GM23248 (cell line): Measurements from ENCODE around the gene H3-3A. TPM values are rescaled to one million over a fixed set of nuclear protein-coding genes. Genes with fewer than 3 reads are reported as not detected.
"Not testable (repeated sequence)": the region's sequence is repeated elsewhere in the genome, so short reads cannot be mapped to it uniquely, and the experiment has no call there.

Experiments used
- DNase-seq: peaks from one replicate; pipeline ENCODE4 v3.0.0-alpha.2; 2015
- H2AFZ ChIP-seq: fragments of 200-600 bp; sonication (generic); 2 replicates; pipeline ENCODE4 v1.6.1; 2016; ENCODE audit warnings: antibody characterized with exemption
- H3F3A ChIP-seq: fragments of 200-600 bp; sonication (generic); 2 replicates; pipeline ENCODE4 v1.6.1; 2016; ENCODE audit warnings: mild to moderate bottlenecking, antibody characterized with exemption, mixed run types; ENCODE audit not compliant: insufficient read depth
- H3K27ac ChIP-seq: fragments of 200-600 bp; sonication (generic); 2 replicates; pipeline ENCODE4 v1.5.1; 2016; ENCODE audit warnings: mild to moderate bottlenecking
- H3K27me3 ChIP-seq: fragments of 200-600 bp; sonication (generic); replicated peaks from 2 replicates; pipeline ENCODE4 v1.6.1; 2016; ENCODE audit warnings: mild to moderate bottlenecking; ENCODE audit not compliant: insufficient read depth
- H3K36me3 ChIP-seq: fragments of 200-600 bp; sonication (generic); 2 replicates; pipeline ENCODE4 v1.6.1; 2016; ENCODE audit warnings: low read depth, mild to moderate bottlenecking
- H3K4me1 ChIP-seq: fragments of 200-600 bp; sonication (generic); 2 replicates; pipeline ENCODE4 v1.6.1; 2016; ENCODE audit warnings: mild to moderate bottlenecking; ENCODE audit not compliant: insufficient read depth
- H3K4me2 ChIP-seq: fragments of 200-600 bp; sonication (generic); one replicate; pipeline ENCODE4 v1.6.1; 2016; ENCODE audit warnings: mild to moderate bottlenecking; ENCODE audit not compliant: unreplicated experiment
- H3K4me3 ChIP-seq: fragments of 200-600 bp; sonication (generic); 2 replicates; pipeline ENCODE4 v1.5.1; 2016; ENCODE audit warnings: mild to moderate bottlenecking
- H3K79me2 ChIP-seq: fragments of 200-600 bp; sonication (generic); 2 replicates; pipeline ENCODE4 v1.6.1; 2016; ENCODE audit warnings: mild to moderate bottlenecking; ENCODE audit not compliant: insufficient read depth
- H3K9ac ChIP-seq: fragments of 200-600 bp; sonication (generic); 2 replicates; pipeline ENCODE4 v1.6.1; 2016; ENCODE audit warnings: mild to moderate bottlenecking
- H3K9me2 ChIP-seq: fragments of 200-600 bp; sonication (generic); 2 replicates; pipeline ENCODE4 v1.6.1; 2016; ENCODE audit warnings: mixed run types, mild to moderate bottlenecking, moderate library complexity; ENCODE audit not compliant: insufficient read depth
- H3K9me3 ChIP-seq: fragments of 200-600 bp; sonication (generic); one replicate; pipeline ENCODE4 v1.6.1; 2017; ENCODE audit warnings: low read depth
- H4K20me1 ChIP-seq: fragments of 200-600 bp; sonication (generic); 2 replicates; pipeline ENCODE4 v1.6.0; 2016; ENCODE audit not compliant: insufficient read depth
- EZH2 ChIP-seq: fragments of 200-600 bp; sonication (generic); IDR thresholded peaks from 2 replicates; pipeline ENCODE4 v1.6.1; 2018; ENCODE audit warnings: antibody characterized with exemption, mild to moderate bottlenecking; ENCODE audit not compliant: insufficient read depth, poor library complexity, severe bottlenecking
- EZH2phosphoT487 ChIP-seq: fragments of 200-600 bp; sonication (generic); IDR thresholded peaks from 2 replicates; pipeline ENCODE4 v1.6.1; 2018; ENCODE audit warnings: antibody characterized with exemption, moderate library complexity, mild to moderate bottlenecking, low read depth; ENCODE audit not compliant: insufficient read depth
- WGBS, 2 experiments: methylation state at CpG; one replicate each; pipeline ENCODE4 v1.1.6; 2015 to 2017; ENCODE audit warnings: low lambda C conversion rate in 2 of 2, low coverage in 1 of 2; ENCODE audit errors: missing lambda C conversion rate in 2 of 2; 5-methylcytosine and 5-hydroxymethylcytosine counted together
- in situ Hi-C: fragments of 300-500 bp; cut with MboI; formaldehyde crosslinking; loops from 2 replicates; pipeline ENCODE4 v1.15.0; 2020
- polyA plus RNA-seq: library from polyadenylated mRNA; unstranded; fragments of >200 nt; fragmentation: Nextera tagmentation; extraction: Ambion mirVana; gene quantifications from 2 replicates; pipeline ENCODE4 v1.2.1, GENCODE V29; 2016
- total RNA-seq: library from RNA; depleted of rRNA; stranded (reverse); fragments of >200 nt; shearing (Covaris generic); gene quantifications from 2 replicates; pipeline ENCODE4 v1.2.3, GENCODE V29; 2014

The H3-3A gene
- total and polyA plus RNA-seq, 2 experiments from 2014 or later: 212 to 264 TPM

- TF ChIP-seq EZH2phosphoT487 (no peak), EZH2 (no peak)
- H3K9ac ChIP-seq: no peak overlapping the region
- no peak overlapping the region for H2AFZ ChIP-seq
- in situ Hi-C loops: no loop called here
- no peak overlapping the region for H3K27ac ChIP-seq
- H3K79me2 ChIP-seq: no peaks in the 10 kb centered on the region
- H3K4me2 ChIP-seq: no peak overlapping the region
- no peaks in the 10 kb centered on the region for H3K36me3 ChIP-seq
- no peaks in the 10 kb centered on the region for H3K27me3 ChIP-seq
- no peak overlapping the region for H3K4me3 ChIP-seq
- DNase-seq: no peak
- H4K20me1 ChIP-seq: no peaks in the 10 kb centered on the region
- no peaks in the 10 kb centered on the region for H3K9me2 ChIP-seq
- 81 to 88% methylated on average over 5 of the region's 5 CpGs for WGBS, 2 experiments
- H3F3A ChIP-seq: no peaks in the 10 kb centered on the region
- H3K9me3 ChIP-seq: no peaks in the 10 kb centered on the region
- peaks cover 3% of the 10 kb centered on the region; the same call in 1 of the 2 replicates for H3K4me1 ChIP-seq
Measured at GRCh38 chr1:226085675-226086285, 23.3 kb downstream of the H3-3A start.

- DNase-seq: no peak
- Histone ChIP-seq H2AFZ (no peak overlapping the region), H3K4me3 (no peak overlapping the region), H3K4me2 (no peak overlapping the region), H3K9me2 (no peaks in the 10 kb centered on the region), H3K36me3 (no peaks in the 10 kb centered on the region), H3K79me2 (no peaks in the 10 kb centered on the region), H4K20me1 (no peaks in the 10 kb centered on the region), H3K4me1 (peaks cover 3% of the 10 kb centered on the region; the same call in 1 of the 2 replicates), H3K9me3 (no peaks in the 10 kb centered on the region), H3K27me3 (no peaks in the 10 kb centered on the region), H3F3A (no peaks in the 10 kb centered on the region), H3K9ac (no peak overlapping the region), H3K27ac (no peak overlapping the region)
- TF ChIP-seq EZH2phosphoT487: no peak
- no peak for TF ChIP-seq EZH2
- in situ Hi-C loops: no loop called here
- 93 to 95% methylated on average over 17 of the region's 17 CpGs for WGBS, 2 experiments
Measured at GRCh38 chr1:226086776-226087175, 24.3 kb downstream of the H3-3A start.

- no peaks in the 10 kb centered on the region for H3K9me2 ChIP-seq
- H3K4me3 ChIP-seq: no peak overlapping the region
- DNase-seq: no peak
- no peak overlapping the region for H3K9ac ChIP-seq
- TF ChIP-seq EZH2phosphoT487 (no peak), EZH2 (no peak)
- no peaks in the 10 kb centered on the region for H3F3A ChIP-seq
- no peak overlapping the region for H3K27ac ChIP-seq
- no peaks in the 10 kb centered on the region for H3K36me3 ChIP-seq
- no peaks in the 10 kb centered on the region for H3K27me3 ChIP-seq
- no peak overlapping the region for H3K4me2 ChIP-seq
- in situ Hi-C loops: no loop called here
- no peak overlapping the region for H2AFZ ChIP-seq
- no peaks in the 10 kb centered on the region for H3K79me2 ChIP-seq
- H3K9me3 ChIP-seq: no peaks in the 10 kb centered on the region
- H4K20me1 ChIP-seq: no peaks in the 10 kb centered on the region
- WGBS, 2 experiments: 90% methylated on average over 1 of the region's 1 CpG
- no peaks in the 10 kb centered on the region; the same call in 1 of the 2 replicates for H3K4me1 ChIP-seq
Measured at GRCh38 chr1:226091461-226091860, 28.9 kb downstream of the H3-3A start.

- H3K9ac ChIP-seq, H3K36me3 ChIP-seq, H4K20me1 ChIP-seq, H3K27ac ChIP-seq, H3K4me1 ChIP-seq, H2AFZ ChIP-seq, H3K4me3 ChIP-seq, H3K4me2 ChIP-seq, H3K79me2 ChIP-seq, H3F3A ChIP-seq, H3K9me3 ChIP-seq, H3K9me2 ChIP-seq, DNase-seq, in situ Hi-C loops, H3K27me3 ChIP-seq: not testable (repeated sequence)
- WGBS, 2 experiments: 88 to 90% methylated on average over 10 of the region's 10 CpGs
Measured at GRCh38 chr1:226092048-226092820, 29.7 kb downstream of the H3-3A start.
